HCT116 (cell line): ENCODE results near the gene SCRN1.

Source experiments
- ATF3 ChIP-seq: IDR thresholded peaks from 2 replicates; pipeline ENCODE4 v1.6.1; 2012
- CEBPB ChIP-seq: IDR thresholded peaks from 2 replicates; pipeline ENCODE4 v1.6.1; 2012; ENCODE audit warnings: low read depth
- CTCF ChIP-seq, 3 experiments: fragments of 200-600 bp in 1 of 3; sonication (generic) in 1 of 3; IDR thresholded peaks in 2 of 3; conservative IDR thresholded peaks in 1 of 3; 2 replicates each; pipeline ENCODE4 v1.5.1; 2012 to 2017; ENCODE audit warnings: low read depth in 2 of 3, low read length in 2 of 3, antibody characterized with exemption in 1 of 3, borderline replicate concordance in 1 of 3, control low read depth in 1 of 3, mild to moderate bottlenecking in 1 of 3, mixed read lengths in 1 of 3, mixed run types in 1 of 3, moderate library complexity in 1 of 3; ENCODE audit not compliant: insufficient read depth in 1 of 3
- ELF1 ChIP-seq: IDR thresholded peaks from 2 replicates; pipeline ENCODE4 v1.6.1; 2012; ENCODE audit warnings: low read depth, borderline replicate concordance
- EZH2phosphoT487 ChIP-seq: fragments of 200-600 bp; IDR thresholded peaks from 2 replicates; pipeline ENCODE4 v1.6.1; 2018; ENCODE audit warnings: antibody characterized with exemption, borderline replicate concordance
- FOSL1 ChIP-seq: IDR thresholded peaks from 2 replicates; pipeline ENCODE4 v1.6.1; 2012; ENCODE audit warnings: low read depth
- POLR2A ChIP-seq: IDR thresholded peaks from 2 replicates; pipeline ENCODE4 v1.7.0; 2011; ENCODE audit warnings: borderline replicate concordance; ENCODE audit not compliant: insufficient read depth, insufficient read length; ENCODE audit errors: extremely low read depth
- POLR2AphosphoS5 ChIP-seq: IDR thresholded peaks from 2 replicates; pipeline ENCODE4 v1.6.1; 2011; ENCODE audit warnings: mild to moderate bottlenecking, low read depth, low read length, moderate library complexity
- REST ChIP-seq: IDR thresholded peaks from 2 replicates; pipeline ENCODE4 v1.6.1; 2012; ENCODE audit warnings: low read depth
- SIN3A ChIP-seq: IDR thresholded peaks from 2 replicates; pipeline ENCODE4 v1.6.1; 2012; ENCODE audit warnings: low read depth
- TCF7L2 ChIP-seq: IDR thresholded peaks from 2 replicates; pipeline ENCODE4 v1.7.0; 2011; ENCODE audit warnings: borderline replicate concordance, inconsistent platforms; ENCODE audit not compliant: insufficient read depth, insufficient read length; ENCODE audit errors: extremely low read depth
- ZFX ChIP-seq: fragments of 450-650 bp; IDR thresholded peaks from 2 replicates; pipeline ENCODE4 v1.6.1; 2017

- TF ChIP-seq CEBPB (no peak), EZH2phosphoT487 (no peak), TCF7L2 (no peak), FOSL1 (no peak), ATF3 (no peak), CTCF (IDR thresholded peaks at IDR 0.05 in 2 of 3, conservative IDR thresholded peaks at IDR 0.05 in 1 of 3; ENCODE audit: borderline replicate concordance in 1 of 3, insufficient read depth in 1 of 3, low read depth in 2 of 3, low read length in 2 of 3) (no peak), POLR2AphosphoS5 (no peak), SIN3A (no peak), POLR2A (no peak), ZFX (no peak), ELF1 (no peak), REST (no peak)
Measured at GRCh38 chr7:29926741-29927140, 62.9 kb downstream of the SCRN1 start.
